ENCODE data around the gene DCDC1. TPM values are rescaled to one million over a fixed set of nuclear protein-coding genes. Genes with fewer than 3 reads are reported as not detected.

The DCDC1 gene
- total and polyA plus RNA-seq, 9 of the 15 experiments (the other 6 are each of a cell fraction or from before 2014, with no cell fraction given): 0.05 to 0.18 (median 0.08) TPM; not detected in 3

DNA sequence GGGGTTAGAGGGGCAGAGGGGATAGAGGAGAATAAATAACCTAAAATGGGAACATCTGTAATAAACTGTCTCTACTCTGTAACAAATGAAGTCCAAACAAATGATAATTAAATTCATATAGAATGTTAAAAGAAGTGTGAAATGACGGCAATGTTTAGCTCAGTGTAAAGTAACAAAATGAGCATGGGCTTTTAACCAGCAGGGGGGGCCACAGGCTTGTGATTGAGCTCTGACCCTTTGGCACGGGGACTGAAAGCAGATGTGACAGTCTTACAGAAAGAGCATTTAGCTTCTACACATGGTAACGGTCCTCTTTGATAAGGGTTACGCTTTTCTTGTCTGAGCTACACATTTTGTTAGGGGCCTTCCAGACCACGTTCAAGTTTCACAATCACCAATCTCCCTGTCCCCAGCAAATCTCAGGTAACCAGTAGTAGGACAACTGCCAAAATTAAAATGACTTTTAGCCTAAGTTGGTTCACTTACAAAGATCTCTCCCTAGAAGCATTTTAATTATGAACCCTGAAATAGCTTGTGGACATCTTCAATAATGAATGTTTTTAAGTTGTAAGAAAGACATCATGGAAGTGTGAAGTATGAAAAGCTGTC, 262.5 kb downstream of the DCDC1 start:
- FAIRE-seq: no peak
- no peak for TF ChIP-seq TSC22D4 (tag; IDR thresholded peaks at IDR 0.05)
- TF ChIP-seq GABPA (tag; conservative IDR thresholded peaks at IDR 0.05; ENCODE audit: low read depth): no peak
- TF ChIP-seq, protein P1, sequence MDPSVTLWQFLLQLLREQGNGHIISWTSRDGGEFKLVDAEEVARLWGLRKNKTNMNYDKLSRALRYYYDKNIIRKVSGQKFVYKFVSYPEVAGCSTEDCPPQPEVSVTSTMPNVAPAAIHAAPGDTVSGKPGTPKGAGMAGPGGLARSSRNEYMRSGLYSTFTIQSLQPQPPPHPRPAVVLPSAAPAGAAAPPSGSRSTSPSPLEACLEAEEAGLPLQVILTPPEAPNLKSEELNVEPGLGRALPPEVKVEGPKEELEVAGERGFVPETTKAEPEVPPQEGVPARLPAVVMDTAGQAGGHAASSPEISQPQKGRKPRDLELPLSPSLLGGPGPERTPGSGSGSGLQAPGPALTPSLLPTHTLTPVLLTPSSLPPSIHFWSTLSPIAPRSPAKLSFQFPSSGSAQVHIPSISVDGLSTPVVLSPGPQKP (CRISPR knock-in tag; IDR thresholded peaks at IDR 0.05): no peak
- TF ChIP-seq CTCF (IDR thresholded peaks at IDR 0.05 in 2 of 3, conservative IDR thresholded peaks at IDR 0.05 in 1 of 3; ENCODE audit: insufficient read depth in 2 of 3, low read depth in 1 of 3, low read length in 3 of 3): peak; percentile 39 to 63 (median 55); a peak in 5 of 6 replicates
- TF ChIP-seq, protein P2, sequence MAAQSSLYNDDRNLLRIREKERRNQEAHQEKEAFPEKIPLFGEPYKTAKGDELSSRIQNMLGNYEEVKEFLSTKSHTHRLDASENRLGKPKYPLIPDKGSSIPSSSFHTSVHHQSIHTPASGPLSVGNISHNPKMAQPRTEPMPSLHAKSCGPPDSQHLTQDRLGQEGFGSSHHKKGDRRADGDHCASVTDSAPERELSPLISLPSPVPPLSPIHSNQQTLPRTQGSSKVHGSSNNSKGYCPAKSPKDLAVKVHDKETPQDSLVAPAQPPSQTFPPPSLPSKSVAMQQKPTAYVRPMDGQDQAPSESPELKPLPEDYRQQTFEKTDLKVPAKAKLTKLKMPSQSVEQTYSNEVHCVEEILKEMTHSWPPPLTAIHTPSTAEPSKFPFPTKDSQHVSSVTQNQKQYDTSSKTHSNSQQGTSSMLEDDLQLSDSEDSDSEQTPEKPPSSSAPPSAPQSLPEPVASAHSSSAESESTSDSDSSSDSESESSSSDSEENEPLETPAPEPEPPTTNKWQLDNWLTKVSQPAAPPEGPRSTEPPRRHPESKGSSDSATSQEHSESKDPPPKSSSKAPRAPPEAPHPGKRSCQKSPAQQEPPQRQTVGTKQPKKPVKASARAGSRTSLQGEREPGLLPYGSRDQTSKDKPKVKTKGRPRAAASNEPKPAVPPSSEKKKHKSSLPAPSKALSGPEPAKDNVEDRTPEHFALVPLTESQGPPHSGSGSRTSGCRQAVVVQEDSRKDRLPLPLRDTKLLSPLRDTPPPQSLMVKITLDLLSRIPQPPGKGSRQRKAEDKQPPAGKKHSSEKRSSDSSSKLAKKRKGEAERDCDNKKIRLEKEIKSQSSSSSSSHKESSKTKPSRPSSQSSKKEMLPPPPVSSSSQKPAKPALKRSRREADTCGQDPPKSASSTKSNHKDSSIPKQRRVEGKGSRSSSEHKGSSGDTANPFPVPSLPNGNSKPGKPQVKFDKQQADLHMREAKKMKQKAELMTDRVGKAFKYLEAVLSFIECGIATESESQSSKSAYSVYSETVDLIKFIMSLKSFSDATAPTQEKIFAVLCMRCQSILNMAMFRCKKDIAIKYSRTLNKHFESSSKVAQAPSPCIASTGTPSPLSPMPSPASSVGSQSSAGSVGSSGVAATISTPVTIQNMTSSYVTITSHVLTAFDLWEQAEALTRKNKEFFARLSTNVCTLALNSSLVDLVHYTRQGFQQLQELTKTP (IDR thresholded peaks at IDR 0.05; ENCODE audit: low read depth in 1 of 2, partially characterized antibody in 2 of 2): no peak
- no peak for TF ChIP-seq FOS (IDR thresholded peaks at IDR 0.05; ENCODE audit: extremely low read depth, insufficient read length)
- peak; percentile 37; the same call in 1 of the 2 replicates for TF ChIP-seq SMC3 (conservative IDR thresholded peaks at IDR 0.05; ENCODE audit: insufficient read depth, low read depth, low read length)
- TF ChIP-seq RHOXF2B (CRISPR knock-in tag; conservative IDR thresholded peaks at IDR 0.05): no peak
- TF ChIP-seq ZBTB17 (CRISPR knock-in tag; IDR thresholded peaks at IDR 0.05): no peak
- no peak for TF ChIP-seq HDAC8 (tag; IDR thresholded peaks at IDR 0.05)
- no peak for TF ChIP-seq ZFP36 (IDR thresholded peaks at IDR 0.05; ENCODE audit: low read depth, low read length, partially characterized antibody)
- TF ChIP-seq, protein P3, sequence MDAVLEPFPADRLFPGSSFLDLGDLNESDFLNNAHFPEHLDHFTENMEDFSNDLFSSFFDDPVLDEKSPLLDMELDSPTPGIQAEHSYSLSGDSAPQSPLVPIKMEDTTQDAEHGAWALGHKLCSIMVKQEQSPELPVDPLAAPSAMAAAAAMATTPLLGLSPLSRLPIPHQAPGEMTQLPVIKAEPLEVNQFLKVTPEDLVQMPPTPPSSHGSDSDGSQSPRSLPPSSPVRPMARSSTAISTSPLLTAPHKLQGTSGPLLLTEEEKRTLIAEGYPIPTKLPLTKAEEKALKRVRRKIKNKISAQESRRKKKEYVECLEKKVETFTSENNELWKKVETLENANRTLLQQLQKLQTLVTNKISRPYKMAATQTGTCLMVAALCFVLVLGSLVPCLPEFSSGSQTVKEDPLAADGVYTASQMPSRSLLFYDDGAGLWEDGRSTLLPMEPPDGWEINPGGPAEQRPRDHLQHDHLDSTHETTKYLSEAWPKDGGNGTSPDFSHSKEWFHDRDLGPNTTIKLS (IDR thresholded peaks at IDR 0.05; ENCODE audit: borderline replicate concordance, low read depth): no peak
- no peak for TF ChIP-seq ZEB2 (IDR thresholded peaks at IDR 0.05)

More for the DNA sequence above, 262.5 kb downstream of the DCDC1 start:
- Histone ChIP-seq H3K4me2 (ENCODE audit: insufficient read depth, low read length) (no peak overlapping the region), H3K79me2 (ENCODE audit: control insufficient read depth, insufficient read depth, low read length) (no peaks in the 10 kb centered on the region), H3K4me3 (no peak overlapping the region), H3K27ac (ENCODE audit: extremely low read depth, low read depth, low read length) (no peak overlapping the region), H4K20me1 (replicated peaks; ENCODE audit: control insufficient read depth, insufficient read depth, low read length) (no peaks in the 10 kb centered on the region), H3K27me3 (ENCODE audit: control insufficient read depth in 2 of 2, insufficient read depth in 2 of 2, low read length in 2 of 2) (no peaks in the 10 kb centered on the region), H3K9me1 (ENCODE audit: control insufficient read depth, insufficient read depth, low read length) (no peaks in the 10 kb centered on the region), H3K36me3 (ENCODE audit: control insufficient read depth, insufficient read depth, low read length) (no peaks in the 10 kb centered on the region), H3K9ac (ENCODE audit: insufficient read depth in 1 of 2, low read depth in 2 of 2, low read length in 2 of 2) (no peak overlapping the region), H2AFZ (ENCODE audit: low read depth, low read length) (no peak overlapping the region), H3K4me1 (replicated peaks in 1 of 2; ENCODE audit: control insufficient read depth in 2 of 2, insufficient read depth in 2 of 2, low read length in 2 of 2) (no peaks in the 10 kb centered on the region), H3K9me3 (replicated peaks; ENCODE audit: control insufficient read depth, insufficient read depth, low read depth, low read length) (no peaks in the 10 kb centered on the region)
- in situ Hi-C loops (cut with MboI): loop anchor here (10.0 to 25.0 kb wide), 2 partner anchors 780 to 1058 kb away; no protein-coding TSS in a partner anchor
- 3% methylated on average over 5 of the region's 5 CpGs for WGBS (ENCODE audit: insufficient coverage, low coverage, missing lambda C conversion rate)
- ATAC-seq: peak; percentile 76
- POLR2A ChIA-PET: no interaction called here
- no TSS peak for BruUV-seq (replicated peaks)
- intact Hi-C loops (cut with micrococcal nuclease): loop anchor here (1.0 to 10.0 kb wide), 3 partner anchors 778 to 1066 kb away; no protein-coding TSS in a partner anchor
- CTCF ChIA-PET (ENCODE audit: low intra/inter-chr PET ratio): interaction anchor here (1.2 to 1.7 kb wide), 2 partner anchors 764 to 1069 kb away, joined by 5 to 7 read pairs; no protein-coding TSS in a partner anchor
- peak; percentile 39 to 58 (median 46) for DNase-seq (ENCODE audit: extremely low read depth in 1 of 4, low spot score in 3 of 4)

Measured in K562 (cell line).